Left ventricle myocardium inferior (tissue), 1 donor: Measurements from ENCODE around the gene OR2AE1. TPM values are rescaled to one million over a fixed set of nuclear protein-coding genes. Genes with fewer than 3 reads are reported as not detected.

Experiments
- DNase-seq: peaks from one replicate; pipeline ENCODE4 v3.0.0-alpha.2; 2020
- H3K27ac ChIP-seq: fragments of 200-600 bp; replicated peaks from 2 replicates; pipeline ENCODE4 v1.8.0; 2021
- H3K27me3 ChIP-seq: fragments of 200-600 bp; 2 replicates; pipeline ENCODE4 v1.8.0; 2021; ENCODE audit warnings: low read depth
- H3K36me3 ChIP-seq: fragments of 200-600 bp; 2 replicates; pipeline ENCODE4 v1.8.0; 2021
- H3K4me1 ChIP-seq: fragments of 200-600 bp; 2 replicates; pipeline ENCODE4 v1.8.0; 2021
- H3K4me3 ChIP-seq: fragments of 200-600 bp; 2 replicates; pipeline ENCODE4 v1.8.0; 2021; ENCODE audit warnings: mild to moderate bottlenecking, moderate library complexity
- H3K9me3 ChIP-seq: fragments of 200-600 bp; replicated peaks from 2 replicates; pipeline ENCODE4 v1.8.0; 2021
- intact Hi-C: fragments of 100-400 bp; cut with micrococcal nuclease; formaldehyde crosslinking; loops from one replicate; pipeline ENCODE4 v1.11.0; 2022
- total RNA-seq: library from RNA; stranded (reverse); fragmentation: NEBNext Ultra II Directional; extraction: Animal tissue kit (Norgen Biotek cat#: 25700); gene quantifications from one replicate; pipeline ENCODE4 v1.2.1, GENCODE V29; 2021
- TF ChIP-seq, protein P1 (sequence below): fragments of 200-600 bp; IDR thresholded peaks from 2 replicates; pipeline ENCODE4 v1.8.0; 2021; ENCODE audit warnings: antibody characterized with exemption, mild to moderate bottlenecking, borderline replicate concordance
- donor health status: DM: no; HTN: yes; CAD: no; lungs with severe emphysema.

OR2AE1 gene
- total RNA-seq, 1 donor from 2014 or later: not detected

DNA sequence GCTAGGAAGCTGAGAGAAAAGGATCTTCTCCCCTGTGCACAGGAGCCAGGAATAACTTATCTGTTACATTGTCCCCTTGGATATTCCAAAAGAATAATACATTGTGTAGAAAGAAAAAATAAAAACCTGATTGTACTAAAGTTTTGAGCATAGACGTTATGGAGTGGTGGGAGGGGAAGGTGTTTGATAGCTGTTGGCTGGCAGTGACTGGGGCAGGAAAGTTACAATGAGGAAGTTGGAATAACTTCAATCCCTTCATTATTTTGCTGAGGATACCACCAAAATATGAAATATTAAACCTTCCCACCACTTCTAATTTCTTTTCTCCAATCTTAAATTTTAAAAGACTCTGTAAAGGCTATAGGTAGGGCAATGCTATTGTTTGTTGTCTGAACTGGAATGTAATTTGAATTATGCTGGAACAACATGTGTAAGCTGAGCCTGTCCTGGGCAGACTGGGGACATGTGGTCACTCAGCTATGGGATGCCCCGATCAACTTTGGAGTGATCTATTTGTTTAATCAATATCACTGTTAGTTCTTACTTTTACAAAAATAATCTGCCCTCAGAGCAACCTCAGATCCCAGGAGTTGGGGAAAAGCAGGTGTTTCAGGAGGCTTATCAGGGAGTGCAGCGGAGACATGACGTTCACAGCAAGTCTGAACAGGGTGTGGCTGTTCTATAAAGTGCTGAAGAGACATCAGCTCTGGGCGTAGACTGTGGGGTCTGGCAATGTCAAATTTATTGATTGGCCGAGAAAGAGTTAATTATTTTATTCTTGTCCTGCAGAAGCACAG lies 28.2 kb downstream of the OR2AE1 start:
- Histone ChIP-seq H3K4me3 (no peak overlapping the region), H3K9me3 (no peaks in the 10 kb centered on the region), H3K4me1 (no peaks in the 10 kb centered on the region), H3K27ac (no peak overlapping the region), H3K36me3 (no peaks in the 10 kb centered on the region), H3K27me3 (no peaks in the 10 kb centered on the region)
- DNase-seq: no peak
- TF ChIP-seq, protein P1, sequence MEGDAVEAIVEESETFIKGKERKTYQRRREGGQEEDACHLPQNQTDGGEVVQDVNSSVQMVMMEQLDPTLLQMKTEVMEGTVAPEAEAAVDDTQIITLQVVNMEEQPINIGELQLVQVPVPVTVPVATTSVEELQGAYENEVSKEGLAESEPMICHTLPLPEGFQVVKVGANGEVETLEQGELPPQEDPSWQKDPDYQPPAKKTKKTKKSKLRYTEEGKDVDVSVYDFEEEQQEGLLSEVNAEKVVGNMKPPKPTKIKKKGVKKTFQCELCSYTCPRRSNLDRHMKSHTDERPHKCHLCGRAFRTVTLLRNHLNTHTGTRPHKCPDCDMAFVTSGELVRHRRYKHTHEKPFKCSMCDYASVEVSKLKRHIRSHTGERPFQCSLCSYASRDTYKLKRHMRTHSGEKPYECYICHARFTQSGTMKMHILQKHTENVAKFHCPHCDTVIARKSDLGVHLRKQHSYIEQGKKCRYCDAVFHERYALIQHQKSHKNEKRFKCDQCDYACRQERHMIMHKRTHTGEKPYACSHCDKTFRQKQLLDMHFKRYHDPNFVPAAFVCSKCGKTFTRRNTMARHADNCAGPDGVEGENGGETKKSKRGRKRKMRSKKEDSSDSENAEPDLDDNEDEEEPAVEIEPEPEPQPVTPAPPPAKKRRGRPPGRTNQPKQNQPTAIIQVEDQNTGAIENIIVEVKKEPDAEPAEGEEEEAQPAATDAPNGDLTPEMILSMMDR: no peak
- intact Hi-C loops: no loop called here

DNA sequence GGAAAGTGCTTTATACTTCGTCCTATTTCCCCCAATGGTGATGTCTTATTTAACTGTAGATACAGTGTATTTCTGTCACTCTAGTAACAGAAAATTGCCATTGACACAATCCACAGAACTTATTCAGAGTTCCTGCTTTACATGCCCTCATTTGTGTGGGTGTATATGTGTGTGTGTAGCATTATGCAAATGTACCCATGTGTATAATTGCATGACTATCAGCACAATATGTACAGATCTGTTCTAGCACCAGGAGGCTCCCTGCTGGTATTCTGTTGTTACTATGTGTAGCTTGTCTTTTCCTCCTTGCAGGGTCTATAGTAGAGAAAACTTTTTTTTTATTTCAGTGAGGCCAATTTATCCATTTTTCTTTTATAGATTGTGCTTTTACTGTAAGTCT lies 32.5 kb downstream of the OR2AE1 start:
- TF ChIP-seq, protein P1: no peak
- intact Hi-C loops: no loop called here

DNA sequence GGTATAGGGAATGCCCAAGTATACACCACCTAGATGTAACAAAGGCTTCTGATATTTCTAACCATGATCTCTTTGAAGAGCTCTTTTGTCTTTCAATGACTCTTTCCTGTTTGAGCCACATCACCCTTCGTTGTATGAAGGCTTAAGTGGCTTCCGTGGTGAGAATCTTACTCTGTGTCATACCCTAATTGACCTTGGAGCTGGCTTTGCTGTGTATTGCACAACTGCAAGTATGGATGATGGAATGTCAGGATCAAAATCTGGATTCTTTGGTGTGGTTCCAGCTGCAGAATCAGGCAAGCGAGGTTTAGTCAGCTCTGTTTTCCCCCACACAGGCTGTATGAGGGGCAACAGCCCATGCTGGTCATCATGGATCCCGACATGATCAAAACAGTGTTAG lies 33.0 kb downstream of the OR2AE1 start:
- H3K9me3 ChIP-seq: no peaks in the 10 kb centered on the region
- H3K4me3 ChIP-seq: no peak overlapping the region
- TF ChIP-seq, protein P1: no peak
- no peaks in the 10 kb centered on the region for H3K4me1 ChIP-seq
- no peak overlapping the region for H3K27ac ChIP-seq
- DNase-seq: no peak
- intact Hi-C loops: no loop called here
- no peaks in the 10 kb centered on the region for H3K27me3 ChIP-seq
- no peaks in the 10 kb centered on the region for H3K36me3 ChIP-seq

More for the DNA sequence above, 32.5 kb downstream of the OR2AE1 start:
- DNase-seq: no peak
- Histone ChIP-seq H3K36me3 (no peaks in the 10 kb centered on the region), H3K27me3 (no peaks in the 10 kb centered on the region), H3K27ac (no peak overlapping the region), H3K9me3 (no peaks in the 10 kb centered on the region), H3K4me1 (no peaks in the 10 kb centered on the region), H3K4me3 (no peak overlapping the region)

DNA sequence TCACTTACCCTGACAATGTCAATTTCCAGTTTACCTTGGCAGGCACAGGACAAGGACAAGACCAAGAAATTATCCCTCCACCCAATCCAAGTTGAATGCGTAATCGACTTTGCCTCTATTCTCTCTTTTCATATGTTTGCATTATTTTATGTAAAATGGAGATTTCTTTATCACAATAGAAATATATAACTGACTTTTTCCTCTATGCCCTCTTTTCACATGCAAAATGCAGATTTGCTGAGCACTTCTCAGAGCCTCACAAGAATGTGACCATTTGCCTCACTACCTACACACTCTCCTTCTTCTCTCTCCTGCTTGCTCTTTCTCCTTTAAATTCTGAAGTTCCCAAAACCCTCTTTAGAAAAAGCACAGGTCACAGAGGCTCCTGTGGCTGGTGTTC lies 33.9 kb downstream of the OR2AE1 start:
- Histone ChIP-seq H3K27ac (no peak overlapping the region), H3K4me1 (no peaks in the 10 kb centered on the region), H3K4me3 (no peak overlapping the region), H3K36me3 (no peaks in the 10 kb centered on the region), H3K9me3 (no peaks in the 10 kb centered on the region), H3K27me3 (no peaks in the 10 kb centered on the region)
- DNase-seq: no peak
- intact Hi-C loops: no loop called here
- TF ChIP-seq, protein P1: no peak

DNA sequence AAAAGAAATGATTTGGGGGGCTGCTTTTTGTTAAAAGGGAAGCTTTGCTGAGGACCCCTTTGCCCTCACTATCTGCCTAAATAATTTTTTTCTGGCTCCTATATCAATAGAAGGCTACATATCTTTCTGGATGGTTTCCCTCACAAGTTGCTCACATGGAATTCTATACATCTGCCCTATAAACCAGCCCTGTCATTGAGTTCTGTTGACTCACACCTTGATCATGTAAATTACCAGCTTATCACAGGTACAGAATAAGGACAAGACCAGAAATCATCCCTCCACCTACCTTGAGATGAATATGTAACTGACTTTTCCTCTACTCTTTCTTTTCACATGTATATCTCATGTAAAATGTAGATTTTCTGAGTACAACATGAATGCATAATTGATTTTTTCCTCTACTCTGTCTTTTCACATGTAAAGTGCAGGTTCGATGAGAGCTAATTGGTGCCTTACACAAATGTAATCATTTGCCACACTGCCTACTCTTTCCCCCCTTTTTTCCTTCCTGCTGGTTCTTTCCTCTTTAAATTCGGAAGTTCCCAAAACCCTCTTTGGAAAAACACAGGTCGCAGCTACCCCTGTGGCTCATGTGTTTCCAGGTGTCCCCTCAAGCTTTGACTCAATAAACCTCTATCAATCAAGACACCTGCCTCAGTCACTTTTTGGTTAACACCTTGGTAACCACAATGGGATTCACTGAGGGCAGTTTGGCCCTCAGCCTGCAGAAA lies 36.5 kb downstream of the OR2AE1 start:
- intact Hi-C loops: no loop called here
- no peak for DNase-seq

More for the DNA sequence above, 36.5 kb downstream of the OR2AE1 start:
- Histone ChIP-seq H3K9me3 (no peaks in the 10 kb centered on the region), H3K27ac (no peak overlapping the region), H3K4me3 (no peak overlapping the region), H3K36me3 (no peaks in the 10 kb centered on the region), H3K27me3 (no peaks in the 10 kb centered on the region), H3K4me1 (no peaks in the 10 kb centered on the region)
- TF ChIP-seq, protein P1: no peak
